OCI-M1 (cell line): ENCODE data around the gene C9orf72.
"Not testable (repeated sequence)": the region's sequence is repeated elsewhere in the genome, so short reads cannot be mapped to it uniquely, and the experiment has no call there.

Experiments used
- DNase-seq: peaks from one replicate; lab custom pipeline; 2025; lab: John Stamatoyannopoulos, UW

C9orf72 gene, protein sequence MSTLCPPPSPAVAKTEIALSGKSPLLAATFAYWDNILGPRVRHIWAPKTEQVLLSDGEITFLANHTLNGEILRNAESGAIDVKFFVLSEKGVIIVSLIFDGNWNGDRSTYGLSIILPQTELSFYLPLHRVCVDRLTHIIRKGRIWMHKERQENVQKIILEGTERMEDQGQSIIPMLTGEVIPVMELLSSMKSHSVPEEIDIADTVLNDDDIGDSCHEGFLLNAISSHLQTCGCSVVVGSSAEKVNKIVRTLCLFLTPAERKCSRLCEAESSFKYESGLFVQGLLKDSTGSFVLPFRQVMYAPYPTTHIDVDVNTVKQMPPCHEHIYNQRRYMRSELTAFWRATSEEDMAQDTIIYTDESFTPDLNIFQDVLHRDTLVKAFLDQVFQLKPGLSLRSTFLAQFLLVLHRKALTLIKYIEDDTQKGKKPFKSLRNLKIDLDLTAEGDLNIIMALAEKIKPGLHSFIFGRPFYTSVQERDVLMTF

DNA sequence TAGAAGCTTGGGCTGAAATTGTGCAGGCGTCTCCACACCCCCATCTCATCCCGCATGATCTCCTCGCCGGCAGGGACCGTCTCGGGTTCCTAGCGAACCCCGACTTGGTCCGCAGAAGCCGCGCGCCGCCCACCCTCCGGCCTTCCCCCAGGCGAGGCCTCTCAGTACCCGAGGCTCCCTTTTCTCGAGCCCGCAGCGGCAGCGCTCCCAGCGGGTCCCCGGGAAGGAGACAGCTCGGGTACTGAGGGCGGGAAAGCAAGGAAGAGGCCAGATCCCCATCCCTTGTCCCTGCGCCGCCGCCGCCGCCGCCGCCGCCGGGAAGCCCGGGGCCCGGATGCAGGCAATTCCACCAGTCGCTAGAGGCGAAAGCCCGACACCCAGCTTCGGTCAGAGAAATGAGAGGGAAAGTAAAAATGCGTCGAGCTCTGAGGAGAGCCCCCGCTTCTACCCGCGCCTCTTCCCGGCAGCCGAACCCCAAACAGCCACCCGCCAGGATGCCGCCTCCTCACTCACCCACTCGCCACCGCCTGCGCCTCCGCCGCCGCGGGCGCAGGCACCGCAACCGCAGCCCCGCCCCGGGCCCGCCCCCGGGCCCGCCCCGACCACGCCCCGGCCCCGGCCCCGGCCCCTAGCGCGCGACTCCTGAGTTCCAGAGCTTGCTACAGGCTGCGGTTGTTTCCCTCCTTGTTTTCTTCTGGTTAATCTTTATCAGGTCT is at the start of gene C9orf72:
C9orf72 (minus strand) TSS at position 564 of the 716 bp plus-strand sequence. CDS start 6,361 bp downstream, outside the sequence.
- peak; percentile 94 for DNase-seq

DNA sequence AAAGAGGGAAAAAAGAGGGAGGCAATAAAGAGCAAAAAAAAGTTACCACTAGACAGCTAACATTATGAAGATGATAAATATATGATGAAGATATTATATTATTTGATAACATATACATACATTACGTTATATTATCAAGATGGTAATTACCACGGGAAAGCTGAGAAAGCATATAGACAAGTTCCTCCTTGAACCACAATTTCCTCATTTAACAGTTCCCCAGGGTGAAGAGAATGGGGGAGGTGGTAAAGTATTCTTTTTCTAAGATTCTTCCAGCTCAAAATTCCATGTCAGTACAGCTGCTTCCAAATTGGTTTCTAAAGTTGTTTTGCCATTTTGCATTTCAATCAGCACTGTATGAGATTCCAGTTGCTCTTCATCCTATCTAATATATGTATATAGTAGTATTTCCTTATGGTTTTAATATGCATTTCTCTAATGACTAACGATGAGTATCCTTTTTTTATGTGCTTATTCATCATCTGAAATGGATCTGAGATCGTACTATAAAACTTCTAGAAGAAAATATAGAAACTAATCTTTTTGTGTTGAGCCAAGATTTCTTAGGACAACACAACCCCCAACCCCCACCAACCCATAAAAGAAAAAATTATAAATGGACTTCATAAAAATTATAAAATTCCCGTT is 49.5 kb upstream of the C9orf72 start:
- DNase-seq = peak; percentile 61

DNA sequence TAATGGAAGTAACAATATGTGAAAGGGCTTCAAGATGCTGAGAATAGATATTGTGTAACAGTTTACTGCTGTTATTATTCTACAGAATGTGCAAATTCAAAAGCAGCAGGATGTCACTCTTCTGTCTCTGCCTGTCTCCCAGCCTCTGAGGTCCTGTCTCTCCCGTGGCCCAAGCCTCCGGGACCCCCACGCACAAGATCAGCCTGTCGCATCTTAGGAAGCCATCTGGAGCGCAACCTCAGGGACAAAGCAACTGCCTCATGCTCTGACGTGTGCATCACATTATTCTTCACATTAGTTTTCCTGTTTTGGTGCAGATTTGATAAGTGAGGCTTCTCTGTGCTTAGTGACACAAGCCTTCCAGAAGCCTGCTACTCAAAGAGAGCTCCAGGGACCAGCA is 46.5 kb upstream of the C9orf72 start:
- no peak for DNase-seq

DNA sequence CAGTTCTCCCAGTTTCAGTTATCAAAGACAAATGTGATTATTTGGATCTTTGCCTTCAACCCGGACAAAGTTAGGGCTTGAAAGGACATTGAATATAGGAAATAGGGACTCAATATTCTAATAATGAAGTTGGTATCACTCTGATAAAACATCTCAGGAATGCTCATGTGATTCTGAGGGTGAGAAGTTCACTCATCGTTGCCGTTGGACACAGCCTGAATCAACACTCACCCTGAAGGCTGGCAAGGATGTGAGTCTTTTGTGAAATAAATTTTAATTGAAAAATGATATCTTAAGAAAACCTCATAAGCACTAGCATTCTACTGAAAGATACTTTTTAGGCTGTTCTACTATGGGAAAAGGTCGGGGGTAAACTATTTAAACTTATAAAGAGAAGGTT is 44.8 kb upstream of the C9orf72 start:
- DNase-seq = no peak

DNA sequence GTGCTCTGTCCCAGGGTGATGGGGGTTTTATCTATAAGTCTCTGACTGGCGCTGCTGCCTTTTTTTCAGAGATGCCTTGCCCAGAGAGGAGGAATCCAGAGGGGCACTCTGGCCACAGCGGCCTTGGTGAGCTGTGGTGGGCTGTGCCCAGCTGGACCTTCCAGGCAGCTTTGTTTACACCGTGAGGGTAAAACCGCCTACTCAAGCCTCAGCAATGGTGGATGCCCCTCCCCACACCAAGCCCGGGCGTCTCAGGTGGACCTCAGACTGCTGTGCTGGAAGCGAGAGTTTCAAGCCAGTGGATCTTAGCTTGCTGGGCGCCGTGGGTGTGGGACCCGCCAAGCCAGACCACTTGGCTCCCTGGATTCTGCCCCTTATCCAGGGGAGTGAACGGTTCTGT is 41.3 kb upstream of the C9orf72 start:
- DNase-seq = no peak

DNA sequence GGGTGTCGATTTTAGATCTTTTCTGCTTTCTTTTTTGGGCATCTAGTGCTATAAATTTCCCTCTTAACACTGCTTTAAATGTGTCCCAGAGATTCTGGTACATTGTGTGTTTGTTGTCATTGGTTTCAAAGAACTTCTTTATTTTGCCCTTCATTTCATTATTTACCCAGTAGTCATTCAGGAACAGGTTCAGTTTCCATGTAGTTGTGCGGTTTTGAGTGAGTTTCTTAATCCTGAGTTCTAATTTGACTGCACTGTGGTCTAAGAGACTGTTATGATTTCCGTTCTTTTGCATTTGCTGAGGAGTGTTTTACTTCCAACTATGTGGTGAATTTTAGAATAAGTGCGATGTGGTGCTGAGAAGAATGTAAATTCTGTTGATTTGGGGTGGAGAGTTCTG is 38.8 kb upstream of the C9orf72 start:
- DNase-seq = not testable (repeated sequence)

DNA sequence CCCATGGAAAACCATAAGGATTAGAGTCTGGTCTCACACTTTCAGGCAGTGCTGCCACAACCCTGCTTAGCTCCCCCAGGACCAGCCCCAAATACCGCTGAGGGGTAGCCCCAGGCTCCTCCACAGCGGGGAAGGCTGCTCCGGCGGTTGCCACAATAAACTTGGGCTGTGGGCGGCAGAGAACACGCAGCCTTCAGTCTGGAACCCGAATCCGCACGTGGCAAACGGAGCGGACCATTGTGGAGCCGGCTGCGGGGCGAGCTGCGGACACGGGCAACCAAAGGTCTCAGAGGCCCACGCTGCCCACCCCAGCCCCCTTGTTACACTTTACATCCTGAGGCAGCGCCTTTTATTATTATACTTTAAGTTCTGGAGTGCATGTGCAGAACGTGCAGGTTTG is 37.3 kb upstream of the C9orf72 start:
- no peak for DNase-seq

DNA sequence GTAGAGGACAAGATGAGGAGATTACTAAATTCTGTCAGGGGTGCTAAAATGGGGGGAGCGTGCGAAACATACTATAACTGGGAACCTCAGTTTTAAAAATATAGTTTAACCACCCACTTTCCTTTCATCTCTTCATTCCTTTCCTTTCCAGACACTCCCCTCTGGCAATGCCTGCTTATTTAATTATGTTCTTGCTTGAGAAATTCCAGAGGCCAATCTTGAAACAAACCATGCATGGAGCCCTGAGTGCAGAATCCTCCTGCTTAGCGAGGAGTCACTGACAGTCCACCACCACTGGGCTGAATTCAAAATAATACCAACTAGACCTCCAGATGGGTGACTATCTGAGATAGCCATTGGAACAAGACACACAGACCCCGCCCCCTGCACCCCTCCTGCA is 29.7 kb upstream of the C9orf72 start:
- no peak for DNase-seq

DNA sequence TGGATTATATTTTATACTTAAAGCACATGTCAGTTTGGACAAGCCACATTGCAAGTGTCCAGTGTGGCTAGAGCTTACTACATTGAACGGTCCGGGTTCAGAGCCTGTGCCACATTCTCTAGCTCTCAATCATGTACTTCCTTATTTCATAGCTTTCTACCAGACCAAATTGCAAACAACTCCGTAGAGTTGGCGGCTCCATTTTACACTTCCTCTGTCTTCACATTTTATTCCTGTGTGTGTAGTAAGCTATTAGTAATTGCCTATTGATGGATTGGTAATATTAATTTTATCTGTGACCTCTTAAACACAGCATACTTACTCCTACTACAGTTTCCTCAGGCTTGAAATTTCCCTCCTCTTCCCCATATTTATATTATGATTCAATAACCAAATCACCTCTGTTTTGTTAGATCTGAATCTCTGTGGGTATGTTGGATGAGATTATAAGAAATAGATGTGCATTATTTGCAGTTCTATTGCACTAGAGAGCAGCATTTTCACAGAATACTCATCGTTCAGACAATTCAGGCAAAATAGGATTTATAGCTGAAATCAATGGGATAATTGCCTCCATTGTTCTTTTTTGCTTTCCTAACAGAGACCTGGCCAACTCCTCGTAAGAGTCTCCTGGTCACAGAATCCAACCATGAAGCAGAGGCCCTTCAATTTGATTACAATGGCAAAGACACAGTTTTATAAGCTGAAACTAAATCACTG is 29.0 kb upstream of the C9orf72 start:
- peak; percentile 38 for DNase-seq

DNA sequence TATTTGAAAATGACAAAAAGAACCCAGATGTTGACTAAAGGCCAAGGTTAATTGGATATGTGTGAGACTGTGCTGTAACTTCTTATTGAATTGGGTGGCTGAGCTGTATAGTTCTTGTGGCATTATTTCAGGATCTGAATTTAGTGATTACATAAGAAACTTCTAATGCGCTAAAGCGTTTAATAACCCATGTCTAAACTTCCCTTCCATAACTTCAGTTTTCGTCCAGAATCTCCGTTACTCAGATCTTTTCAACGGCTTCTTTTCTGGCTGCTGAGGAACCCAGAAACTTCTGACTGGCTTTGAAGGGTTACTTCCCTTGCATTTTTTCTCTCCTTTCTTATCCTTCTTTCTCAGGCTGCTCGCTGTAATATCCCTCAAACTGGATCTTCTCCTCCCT is 28.1 kb upstream of the C9orf72 start:
- DNase-seq = no peak

DNA sequence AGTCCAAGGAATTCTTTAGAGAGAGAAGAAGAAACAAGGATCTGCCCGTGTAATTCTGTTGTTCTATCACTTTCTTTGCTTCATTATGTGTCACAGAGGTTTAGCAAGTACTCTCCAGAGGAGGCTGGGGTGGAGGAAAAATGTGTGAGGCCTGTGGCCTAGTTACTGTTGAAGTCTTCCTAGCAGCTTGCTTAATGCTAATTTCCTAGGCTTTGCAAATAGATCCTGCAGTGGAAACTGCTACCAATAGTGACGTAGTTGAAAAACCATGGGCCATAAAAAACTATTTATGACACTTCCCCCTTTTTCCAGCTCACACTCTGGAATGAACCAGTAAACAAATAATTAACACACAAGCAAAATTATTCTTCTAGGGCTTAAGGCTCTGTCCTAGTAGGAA is 27.0 kb upstream of the C9orf72 start:
- no peak for DNase-seq

DNA sequence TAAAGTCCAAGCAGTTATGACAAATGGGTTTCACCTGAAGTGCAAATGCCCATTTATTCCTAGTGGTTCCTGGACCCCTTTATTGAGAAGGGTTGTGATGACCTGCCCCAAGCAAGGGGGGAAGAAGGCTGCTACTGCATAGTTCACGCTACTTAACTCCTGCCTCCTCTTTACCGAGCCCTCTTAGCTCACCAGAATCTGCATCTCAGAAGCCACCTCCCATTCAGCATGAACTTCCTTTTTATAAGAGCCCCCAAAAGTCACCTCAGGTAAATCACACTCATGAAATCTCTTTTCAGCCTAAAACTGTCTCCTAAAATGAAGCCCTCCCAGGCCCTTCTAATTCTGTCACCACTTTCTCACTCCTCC is 26.6 kb upstream of the C9orf72 start:
- DNase-seq = no peak

DNA sequence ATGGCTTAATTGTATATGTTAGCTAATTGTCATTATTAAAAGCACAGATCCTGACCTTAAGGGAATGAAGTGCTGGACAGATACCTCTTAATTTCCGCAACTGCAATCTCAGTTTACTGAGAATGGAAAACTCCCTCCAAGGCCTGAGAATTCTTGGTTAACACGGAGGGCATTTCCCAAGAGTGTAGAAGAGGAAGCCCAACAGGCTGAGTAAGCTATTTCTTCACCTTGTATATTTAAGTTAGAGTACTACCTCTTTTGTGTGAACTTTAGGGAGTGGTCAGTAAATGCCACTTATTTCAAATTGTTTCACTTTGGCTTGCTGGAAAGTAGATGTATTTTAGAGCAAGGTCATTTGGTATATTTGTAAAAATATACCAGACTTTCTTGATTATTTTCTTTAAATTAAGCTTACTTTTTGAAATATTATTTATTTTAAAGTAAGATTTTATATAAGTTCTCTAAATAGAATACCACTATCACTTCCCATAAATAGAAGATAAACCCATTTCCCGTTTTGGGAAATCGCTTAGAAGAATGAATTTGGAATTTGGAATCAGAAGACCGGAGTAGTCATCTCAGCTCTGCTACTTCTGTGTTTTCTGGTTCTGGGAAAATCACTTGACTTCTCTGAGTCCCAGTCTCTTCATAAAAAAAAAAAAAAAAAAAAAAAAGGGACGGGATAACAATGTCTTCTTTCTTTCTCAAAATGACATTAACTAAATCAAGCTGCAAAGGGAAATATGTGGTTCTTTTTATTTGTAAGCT is 26.0 kb upstream of the C9orf72 start:
- peak; percentile 43 for DNase-seq

DNA sequence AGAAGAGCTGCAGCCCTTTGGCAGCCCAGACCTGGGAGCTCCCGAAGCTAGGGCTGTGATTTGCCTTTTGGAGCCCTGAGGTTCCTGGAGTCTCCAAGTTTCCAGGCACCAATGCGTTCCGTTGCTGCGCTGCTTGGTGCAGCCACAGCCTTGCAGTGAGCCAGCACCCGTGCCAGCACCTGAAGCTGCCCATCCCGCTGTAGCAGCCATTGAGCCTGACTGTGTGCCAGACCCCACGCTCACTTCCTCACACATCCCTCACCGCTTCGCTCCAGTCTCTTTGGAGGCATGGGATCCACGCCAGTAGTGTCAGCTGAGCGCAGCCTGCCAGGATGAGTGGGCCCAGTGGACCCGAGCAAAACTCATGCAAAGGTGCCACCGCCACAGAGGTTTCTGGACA is 22.5 kb upstream of the C9orf72 start:
- no peak for DNase-seq

DNA sequence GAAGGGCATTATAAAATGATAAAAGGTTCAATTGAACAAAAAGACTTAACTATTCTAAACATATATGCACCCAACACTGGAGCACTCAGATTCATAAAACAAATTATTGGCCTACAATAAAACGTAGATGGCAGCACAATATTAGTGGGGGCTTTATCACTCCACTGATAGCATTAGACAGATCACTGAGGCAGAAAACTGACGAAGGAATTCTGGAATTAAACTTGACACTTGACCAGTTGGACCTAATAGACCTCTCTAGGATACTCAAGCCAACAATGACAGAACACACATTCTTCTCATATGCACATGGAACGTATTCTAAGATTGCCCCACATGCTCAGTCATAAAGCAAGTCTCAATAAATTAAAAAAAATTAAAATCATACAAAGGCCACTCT is 18.4 kb upstream of the C9orf72 start:
- DNase-seq = no peak

DNA sequence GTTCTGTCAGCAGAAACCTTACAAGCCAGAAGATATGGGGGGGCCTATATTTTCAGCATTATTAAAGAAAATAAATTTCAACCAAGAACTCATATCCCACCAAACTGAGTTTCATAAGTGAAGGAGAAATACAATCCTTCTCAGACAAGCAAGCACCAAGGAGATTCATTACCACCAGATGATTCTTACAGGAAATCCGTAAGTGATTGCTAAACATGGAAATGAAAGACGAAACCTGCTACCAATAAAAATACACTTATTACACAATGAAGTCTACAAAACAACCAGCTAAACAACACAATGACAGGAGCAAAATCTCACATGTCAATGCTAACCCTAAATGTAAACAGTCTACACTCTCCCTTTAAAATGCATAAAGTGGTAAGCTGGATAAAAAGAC is 17.8 kb upstream of the C9orf72 start:
- no peak for DNase-seq

DNA sequence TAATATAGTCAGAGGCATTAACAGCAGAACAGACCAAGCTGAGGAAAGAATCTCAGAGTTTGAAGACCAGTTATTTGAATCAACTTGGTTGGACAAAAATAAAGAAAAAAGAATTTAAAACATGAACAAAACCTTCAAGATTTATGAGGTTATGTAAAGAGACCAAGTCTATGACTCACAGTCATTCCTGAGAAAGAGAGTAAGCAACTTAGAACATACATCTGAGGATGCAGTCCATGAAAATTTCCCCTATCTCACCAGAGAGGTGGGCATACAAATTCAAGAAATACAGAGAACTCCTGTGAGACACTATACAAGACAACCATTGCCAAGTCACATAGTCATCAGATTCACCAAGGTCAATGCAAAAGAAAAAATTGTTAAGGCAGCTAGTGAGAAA is 17.4 kb upstream of the C9orf72 start:
- DNase-seq = no peak

DNA sequence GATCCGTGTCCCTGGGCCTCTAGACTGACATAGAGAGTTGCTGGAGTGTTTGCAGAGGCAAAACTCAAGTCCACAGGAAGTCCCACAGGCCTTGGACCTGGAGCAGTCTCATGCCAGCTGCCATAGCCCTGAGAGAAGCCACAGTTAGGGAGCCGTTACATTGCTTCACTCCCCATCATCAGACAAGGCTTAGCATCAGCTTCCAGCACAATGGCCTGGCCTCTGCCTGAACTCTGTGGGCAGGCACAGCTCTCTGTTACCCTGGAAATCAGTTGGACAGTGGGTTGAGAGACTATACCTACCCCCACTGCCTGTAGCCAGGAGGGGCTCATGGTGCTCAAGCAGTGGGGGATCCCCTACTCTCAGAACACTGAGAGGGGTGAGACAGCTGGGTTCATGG is 16.2 kb upstream of the C9orf72 start:
- no peak for DNase-seq

DNA sequence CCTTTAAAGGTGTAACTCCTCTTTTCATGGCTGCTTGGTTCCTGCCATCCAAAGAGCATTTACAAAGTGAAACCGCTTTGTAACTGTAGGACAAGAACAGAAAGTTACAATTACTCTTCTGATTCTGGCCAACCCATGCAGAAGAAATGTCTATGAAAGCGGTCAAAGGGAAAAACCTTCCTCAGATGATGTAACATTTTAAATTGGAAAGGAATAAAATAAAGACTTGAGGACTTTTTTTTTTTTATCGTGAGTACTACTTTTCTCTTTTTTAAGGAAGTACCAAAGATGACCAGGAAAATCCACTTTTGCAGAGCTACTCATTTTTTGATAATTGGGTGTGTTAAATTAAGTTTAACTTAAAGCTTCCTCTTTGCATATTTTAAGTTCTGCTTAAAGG is 13.0 kb upstream of the C9orf72 start:
- peak; percentile 56 for DNase-seq

DNA sequence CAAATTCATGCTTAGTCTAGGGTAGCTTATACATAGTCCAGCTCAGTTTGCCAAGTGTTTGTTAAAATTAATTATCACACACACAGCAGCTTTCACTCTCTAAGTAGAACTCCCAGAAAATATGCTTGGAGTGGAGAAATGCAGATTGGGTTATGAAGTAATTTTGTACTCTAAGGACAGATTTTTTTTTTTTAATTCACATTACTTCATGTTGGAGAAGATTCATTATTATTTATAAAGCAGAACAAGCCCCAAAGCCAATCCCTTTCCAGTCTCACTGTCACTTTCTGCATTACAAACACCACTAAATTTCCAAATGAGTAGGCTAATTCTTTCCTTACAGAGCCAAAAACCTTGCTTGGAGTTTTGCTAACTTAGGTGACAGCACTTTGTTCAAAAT is 11.7 kb upstream of the C9orf72 start:
- DNase-seq = no peak

DNA sequence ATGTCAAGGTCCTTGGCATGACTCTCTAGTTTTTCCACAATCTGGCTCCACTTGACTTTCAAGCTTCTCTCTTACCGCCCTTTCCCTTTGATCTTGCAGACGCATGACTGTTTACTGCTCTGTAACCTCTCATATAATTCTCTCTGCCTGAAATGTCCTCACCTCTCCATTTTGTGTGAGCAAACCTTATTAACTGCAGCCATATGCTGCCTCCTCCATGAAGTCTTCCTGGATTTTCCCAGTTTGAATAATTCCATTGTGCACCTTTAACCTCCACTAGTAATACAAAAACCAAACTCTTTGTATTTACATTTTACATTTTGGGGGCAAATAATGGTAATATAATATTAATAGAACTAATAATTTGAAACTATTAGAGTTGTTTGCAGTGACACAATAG is 9.5 kb upstream of the C9orf72 start:
- no peak for DNase-seq

DNA sequence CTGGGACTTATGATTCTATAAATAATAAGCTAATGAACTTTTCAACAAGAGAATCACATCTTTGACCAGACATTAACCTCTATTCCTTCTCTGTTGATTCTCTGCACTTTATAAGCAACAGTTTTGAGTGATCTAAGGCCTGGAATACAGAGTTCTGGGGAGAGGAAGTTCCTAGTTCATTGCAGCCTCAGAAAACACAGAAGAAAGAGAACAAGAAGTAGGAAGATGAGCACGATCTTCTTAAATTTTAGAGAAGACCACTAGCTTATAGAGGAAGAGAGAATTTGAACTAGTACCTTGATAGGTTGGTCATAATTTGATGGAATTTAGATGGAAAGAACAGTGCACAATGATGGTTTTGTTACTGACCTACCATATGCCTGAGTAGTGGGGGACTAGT is 8.5 kb upstream of the C9orf72 start:
- DNase-seq = no peak
